GM12801 (cell line): Measurements from ENCODE around the gene UPF3B.

ENCODE experiments used
- CTCF ChIP-seq: IDR thresholded peaks from one replicate; pipeline ENCODE4 v1.5.1; 2011; ENCODE audit warnings: control low read depth; ENCODE audit not compliant: insufficient read length; ENCODE audit errors: extremely low read depth

The UPF3B gene

DNA sequence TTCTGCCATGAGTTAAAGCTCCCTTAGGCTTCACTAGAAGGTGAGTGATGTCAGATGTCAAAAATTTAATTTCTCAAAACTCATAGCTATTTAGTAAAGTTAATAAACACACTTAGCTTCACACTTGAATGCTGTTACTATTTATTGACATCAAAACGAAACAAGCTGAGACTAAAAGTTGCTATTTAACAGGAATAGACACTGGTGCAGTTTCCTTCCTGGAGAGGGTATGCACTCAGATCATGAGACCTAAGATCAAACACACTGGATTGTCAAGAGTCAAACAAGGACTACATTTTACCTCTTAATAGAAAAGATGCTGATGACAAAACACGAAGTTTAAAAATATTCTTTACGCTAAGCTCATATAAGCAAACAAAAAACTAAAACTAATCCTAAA, 18.9 kb downstream of the UPF3B start:
- no peak for TF ChIP-seq CTCF

DNA sequence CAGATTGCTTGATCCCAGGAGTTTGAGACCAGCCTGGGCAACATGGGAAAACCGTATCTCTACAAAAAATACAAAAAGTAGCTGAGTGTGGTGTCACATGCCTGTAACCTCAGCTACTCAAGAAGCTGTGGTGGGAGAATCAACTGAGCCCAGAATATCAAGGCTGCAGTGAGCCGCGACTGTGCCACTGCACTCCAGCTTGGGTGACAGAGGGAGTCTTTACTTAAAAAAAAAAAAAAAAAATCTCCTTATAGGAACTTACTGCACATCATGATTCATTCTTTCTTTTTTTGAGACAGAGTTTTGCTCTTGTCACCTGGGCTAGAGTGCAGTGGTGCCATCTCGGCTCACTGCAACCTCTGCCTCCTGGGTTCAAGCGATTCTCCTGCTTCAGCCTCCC, 24.3 kb downstream of the UPF3B start:
- no peak for TF ChIP-seq CTCF

- no peak for TF ChIP-seq CTCF
Measured at GRCh38 chrX:119826399-119826959, 26.3 kb downstream of the UPF3B start.

DNA sequence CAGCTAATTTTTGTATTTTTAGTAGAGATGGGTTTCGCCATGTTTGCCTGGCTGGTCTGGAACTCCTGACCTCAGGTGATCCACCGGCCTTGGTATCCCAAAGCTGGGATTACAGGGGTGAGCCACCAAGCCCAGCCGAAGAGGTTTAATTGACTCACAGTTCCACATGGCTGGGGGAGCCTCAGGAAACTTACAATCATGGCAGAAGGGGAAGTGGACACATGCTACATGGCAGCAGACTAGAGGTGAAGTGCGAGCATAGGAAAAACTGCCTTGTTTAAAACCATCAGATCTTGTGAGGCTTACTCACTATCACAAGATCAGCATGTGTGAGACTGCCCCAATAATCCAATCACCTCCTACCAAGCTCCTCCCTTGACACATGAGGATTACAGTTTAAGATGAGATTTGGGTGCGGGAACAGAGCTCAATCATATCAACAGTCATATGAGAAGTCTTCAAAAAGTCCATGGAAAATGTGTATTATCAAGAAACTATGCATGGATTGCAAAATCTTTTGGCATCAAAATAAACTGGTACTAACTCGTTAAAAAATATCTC, 35.6 kb downstream of the UPF3B start:
- TF ChIP-seq CTCF = no peak

- TF ChIP-seq CTCF = no peak
Measured at GRCh38 chrX:119816300-119816699, 36.5 kb downstream of the UPF3B start.

DNA sequence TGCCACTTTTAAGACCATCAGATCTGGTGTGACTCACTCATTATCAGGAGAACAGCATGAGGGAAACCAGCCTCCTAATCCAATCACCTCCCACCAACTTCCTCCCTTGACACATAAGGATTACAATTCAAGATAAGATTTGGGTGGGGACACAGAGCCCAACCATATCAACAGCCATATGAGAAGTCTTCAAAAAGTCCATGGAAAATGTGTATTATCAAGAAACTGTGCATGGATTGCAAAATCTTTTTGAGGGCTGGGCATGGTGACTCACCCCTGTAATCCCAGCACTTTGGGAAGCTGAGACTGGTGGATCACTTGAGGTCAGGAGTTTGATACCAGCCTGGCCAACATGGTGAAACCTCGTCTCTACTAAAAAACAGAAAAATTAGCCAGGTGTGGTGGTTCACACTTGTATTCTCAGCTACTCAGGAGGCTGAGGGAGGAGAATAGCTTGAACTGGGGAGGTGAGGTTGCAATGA, 43.5 kb downstream of the UPF3B start:
- TF ChIP-seq CTCF = no peak

- no peak for TF ChIP-seq CTCF
Measured at GRCh38 chrX:119802546-119802945, 50.2 kb downstream of the UPF3B start.
